ENCODE results near the gene APBB2.

APBB2 gene

GRCh38 chr4:41133454-41134018 lies 80.8 kb downstream of the APBB2 start:
- DNase-seq = no peak

GRCh38 chr4:41132055-41132683 lies 82.2 kb downstream of the APBB2 start:
- DNase-seq = no peak

- DNase-seq = no peak
These were observed 84.4 kb downstream of the APBB2 start for GRCh38 chr4:41129936-41130440.

- DNase-seq = no peak
These were observed 85.1 kb downstream of the APBB2 start for GRCh38 chr4:41129128-41129754.

- DNase-seq = no peak
These were observed 88.6 kb downstream of the APBB2 start for GRCh38 chr4:41125558-41126311.

- no peak for DNase-seq
These were observed 89.3 kb downstream of the APBB2 start for GRCh38 chr4:41124916-41125548.

GRCh38 chr4:41122775-41123174 lies 91.6 kb downstream of the APBB2 start:
- DNase-seq = no peak

GRCh38 chr4:41122309-41122708 lies 92.0 kb downstream of the APBB2 start:
- DNase-seq = no peak

- no peak for DNase-seq
These were observed 92.4 kb downstream of the APBB2 start for GRCh38 chr4:41121906-41122305.

GRCh38 chr4:41120297-41121217 lies 93.8 kb downstream of the APBB2 start:
- no peak for DNase-seq

GRCh38 chr4:41119867-41120295 lies 94.5 kb downstream of the APBB2 start:
- DNase-seq = no peak

GRCh38 chr4:41111791-41112190 lies 102.6 kb downstream of the APBB2 start:
- DNase-seq = no peak

- no peak for DNase-seq
These were observed 104.3 kb downstream of the APBB2 start for GRCh38 chr4:41110050-41110449.

GRCh38 chr4:41108481-41108880 lies 105.9 kb downstream of the APBB2 start:
- DNase-seq = no peak

GRCh38 chr4:41106694-41107419 lies 107.5 kb downstream of the APBB2 start:
- DNase-seq = no peak

GRCh38 chr4:41106081-41106480 lies 108.3 kb downstream of the APBB2 start:
- no peak for DNase-seq

GRCh38 chr4:41104155-41104554 lies 110.2 kb downstream of the APBB2 start:
- no peak for DNase-seq

- no peak for DNase-seq
These were observed 110.7 kb downstream of the APBB2 start for GRCh38 chr4:41103657-41104056.

GRCh38 chr4:41102414-41103092 lies 111.8 kb downstream of the APBB2 start:
- no peak for DNase-seq
